Stimulated activated naive CD8-positive, alpha-beta T cell treated with anti-CD3 and anti-CD28 coated beads, Interleukin-15, amount 100 ng/mL, for 72 hours (primary cell): ENCODE results near the gene CATSPERE.
"Not testable (repeated sequence)": the region's sequence is repeated elsewhere in the genome, so short reads cannot be mapped to it uniquely, and the experiment has no call there.

Experiments used
- ATAC-seq: fragments of 150-1000 bp; cut with Tn5 transposase; 2 replicates; pipeline ENCODE4 v1.10.0; 2021; ENCODE audit warnings: mild to moderate bottlenecking, moderate library complexity
- DNase-seq, 2 donors: peaks; one replicate each; pipeline ENCODE4 v3.0.0; 2021 to 2022
- H3K27ac Mint-ChIP-seq, 2 donors: one replicate each; pipeline ENCODE4 v1.8.0; 2022; ENCODE audit warnings: mild to moderate bottlenecking in 2 of 2, mixed read lengths in 2 of 2, moderate library complexity in 2 of 2
- H3K27me3 Mint-ChIP-seq: one replicate; pipeline ENCODE4 v1.8.0; 2022; ENCODE audit warnings: mixed read lengths
- H3K4me1 Mint-ChIP-seq: one replicate; pipeline ENCODE4 v1.8.0; 2022; ENCODE audit warnings: mild to moderate bottlenecking, mixed read lengths
- H3K4me3 Mint-ChIP-seq, 2 donors: one replicate each; pipeline ENCODE4 v1.8.0; 2022; ENCODE audit warnings: mild to moderate bottlenecking in 2 of 2, mixed read lengths in 2 of 2, moderate library complexity in 1 of 2
- H3K9me3 Mint-ChIP-seq, 2 donors: one replicate each; pipeline ENCODE4 v1.8.0; 2022; ENCODE audit warnings: mixed read lengths in 2 of 2

CATSPERE gene

DNA sequence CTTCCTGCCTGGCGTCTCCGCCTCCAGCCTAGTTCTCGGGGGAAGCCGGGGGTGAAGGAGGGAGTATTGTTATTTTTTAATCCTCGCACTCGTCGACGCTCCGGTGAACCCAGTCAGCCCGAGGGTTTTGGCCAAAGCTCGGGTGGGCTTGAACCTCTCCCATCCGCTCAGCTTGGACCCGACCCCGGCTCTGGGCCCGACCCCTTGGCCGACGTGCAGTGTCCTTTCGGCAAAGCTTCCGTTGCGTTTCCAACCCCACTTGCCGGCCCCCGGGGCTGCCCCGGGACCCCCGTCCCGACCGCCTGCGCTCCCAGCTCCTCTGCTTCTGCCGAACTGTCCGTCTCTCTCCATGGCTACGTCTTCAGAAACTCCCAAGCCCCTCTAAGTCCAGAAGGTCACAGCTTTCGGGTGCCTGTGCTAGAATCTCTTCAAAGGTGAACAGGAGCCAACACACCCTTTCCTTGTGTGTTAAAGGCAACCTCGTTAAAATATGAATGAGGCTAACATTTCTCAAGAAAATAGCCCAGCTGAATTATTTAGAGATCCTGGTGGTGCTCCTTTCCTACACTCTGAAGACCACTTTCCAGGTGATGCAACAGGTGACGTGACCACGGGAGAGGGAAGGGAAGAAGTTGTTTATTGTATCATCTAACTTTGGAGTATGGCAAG is 192.5 kb downstream of the CATSPERE start:
- DNase-seq (peak in 1 of 2 donors; percentile 29), ATAC-seq (no peak)
- peaks cover 29% of the 10 kb centered on the region for H3K4me1 Mint-ChIP-seq
- H3K4me3 Mint-ChIP-seq, result no peak overlapping the region
- peak overlapping the region in 1 of 2 donors; percentile 16 for H3K27ac Mint-ChIP-seq
- H3K9me3 Mint-ChIP-seq, result peaks cover 0 to 6% of the 10 kb centered on the region in 2 donors
- no peaks in the 10 kb centered on the region for H3K27me3 Mint-ChIP-seq

DNA sequence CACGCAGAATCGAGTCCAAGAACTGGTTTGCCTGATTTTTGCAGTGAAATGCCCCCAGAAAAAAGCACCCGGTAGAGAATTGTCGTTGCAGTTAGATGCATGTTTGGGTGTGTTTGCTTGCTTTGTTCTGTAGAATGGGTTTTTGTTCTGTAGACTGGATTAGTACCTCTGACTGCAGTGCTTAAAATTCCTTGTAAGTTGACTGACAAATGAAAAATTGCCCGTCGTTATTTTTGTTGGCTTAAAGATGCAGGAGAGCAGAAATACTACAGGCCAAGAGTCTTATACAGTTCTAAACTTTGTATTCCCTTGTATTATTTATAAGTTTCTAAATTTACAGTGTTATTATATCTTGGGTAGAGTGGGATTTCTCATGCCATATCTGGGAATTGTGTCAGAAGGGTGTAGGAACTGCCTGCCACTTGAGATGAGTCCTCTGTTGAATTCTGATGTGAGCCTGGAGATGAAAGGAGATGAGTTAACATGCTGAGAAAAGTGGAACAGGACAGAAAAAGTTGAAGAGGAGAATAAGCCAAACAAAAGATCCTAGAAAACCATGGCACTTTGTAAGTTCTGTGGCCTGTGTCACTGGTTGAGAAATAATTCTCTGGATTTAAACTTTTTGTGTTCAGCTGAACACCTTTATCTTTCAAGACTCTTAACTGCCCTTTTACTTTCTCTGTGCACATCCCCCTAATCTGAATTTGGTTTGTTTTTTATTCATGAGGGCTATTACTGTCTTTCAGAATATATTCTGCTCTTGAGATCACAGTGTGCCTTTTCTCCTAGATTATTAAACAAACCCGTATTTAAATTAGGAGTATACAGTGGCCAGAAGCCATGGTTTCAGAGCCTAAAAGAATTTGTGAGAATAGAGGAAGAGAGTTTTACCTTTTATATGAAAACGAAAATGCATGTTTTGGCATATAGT is 193.3 kb downstream of the CATSPERE start:
- H3K27me3 Mint-ChIP-seq, result no peaks in the 10 kb centered on the region
- H3K4me3 Mint-ChIP-seq, result no peak overlapping the region
- DNase-seq (no peak), ATAC-seq (no peak)
- peaks cover 30% of the 10 kb centered on the region for H3K4me1 Mint-ChIP-seq
- peaks cover 0 to 6% of the 10 kb centered on the region in 2 donors for H3K9me3 Mint-ChIP-seq
- H3K27ac Mint-ChIP-seq, result no peak overlapping the region

DNA sequence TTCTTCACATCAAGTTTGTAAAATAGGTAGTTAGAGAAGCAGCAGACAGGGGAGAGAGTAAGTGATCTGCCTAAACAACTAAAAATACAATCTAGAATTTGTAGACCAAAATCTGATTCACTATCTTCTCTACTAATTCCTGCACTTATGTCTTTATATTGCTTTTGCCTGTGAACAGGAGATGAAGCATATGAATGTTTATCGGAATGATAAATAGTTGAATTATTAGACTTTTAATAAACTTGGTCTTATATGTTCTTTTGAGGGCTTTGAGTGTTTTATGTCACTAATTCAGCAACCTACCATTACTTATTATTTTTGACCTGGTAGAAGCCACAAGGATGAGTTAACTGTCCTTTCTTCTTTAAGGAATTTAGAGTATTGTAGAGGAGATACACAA is 194.1 kb downstream of the CATSPERE start:
- Mint-ChIP-seq H3K4me1 (peaks cover 30% of the 10 kb centered on the region), H3K4me3 (no peak overlapping the region), H3K27me3 (no peaks in the 10 kb centered on the region), H3K27ac (no peak overlapping the region), H3K9me3 (peaks cover 0 to 6% of the 10 kb centered on the region in 2 donors)
- no peak for DNase-seq
- no peak for ATAC-seq

GRCh38 chr1:244657421-244657820 is 196.3 kb downstream of the CATSPERE start:
- Mint-ChIP-seq H3K4me3 (no peak overlapping the region), H3K4me1 (peaks cover 24% of the 10 kb centered on the region), H3K27ac (peak overlapping the region in 1 of 2 donors; percentile 44), H3K9me3 (no peaks in the 10 kb centered on the region), H3K27me3 (no peaks in the 10 kb centered on the region)
- ATAC-seq, result no peak
- no peak for DNase-seq

DNA sequence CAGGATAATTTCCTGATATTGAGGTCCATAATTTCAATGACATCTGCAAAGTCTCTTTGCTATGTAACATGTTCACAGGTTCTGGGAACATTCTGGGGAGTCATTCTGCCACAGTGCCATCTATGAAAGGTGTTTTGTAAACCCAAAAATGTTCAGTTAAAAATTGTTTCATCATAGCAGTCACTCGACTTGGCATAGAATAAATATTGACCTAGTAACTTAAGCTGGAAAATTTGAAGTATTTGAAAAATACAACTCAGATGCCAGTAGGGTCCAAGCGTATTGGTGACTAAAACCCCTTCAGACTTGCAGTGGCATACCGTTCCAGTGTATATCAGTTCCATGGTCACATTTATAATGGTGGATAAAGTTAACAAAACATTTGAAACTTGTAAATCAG is 198.6 kb downstream of the CATSPERE start:
- H3K27ac Mint-ChIP-seq, result no peak overlapping the region
- ATAC-seq, result no peak
- no peak for DNase-seq
- H3K4me3 Mint-ChIP-seq, result no peak overlapping the region
- H3K9me3 Mint-ChIP-seq, result no peaks in the 10 kb centered on the region
- no peaks in the 10 kb centered on the region for H3K27me3 Mint-ChIP-seq
- peaks cover 37% of the 10 kb centered on the region for H3K4me1 Mint-ChIP-seq

DNA sequence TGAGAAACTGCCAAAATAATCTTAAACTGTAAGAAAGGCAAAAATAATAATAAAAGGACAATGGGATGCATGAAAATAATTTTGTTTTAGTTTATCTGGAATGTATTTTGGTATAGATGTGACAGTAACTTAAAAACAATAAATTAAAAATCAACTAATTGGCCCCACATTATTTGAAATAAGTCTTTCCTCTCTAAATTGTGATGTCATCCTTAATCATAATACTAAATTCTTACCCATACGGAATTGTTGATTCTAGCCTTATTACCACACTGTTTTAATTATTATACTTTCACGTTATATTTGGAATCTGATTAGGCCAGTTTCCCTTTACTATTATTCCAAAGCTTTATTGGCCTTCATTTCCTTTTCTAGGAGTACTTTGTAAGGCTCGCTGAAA is 199.5 kb downstream of the CATSPERE start:
- Mint-ChIP-seq H3K27me3 (no peaks in the 10 kb centered on the region), H3K4me3 (no peak overlapping the region), H3K4me1 (peaks cover 37% of the 10 kb centered on the region), H3K27ac (no peak overlapping the region), H3K9me3 (no peaks in the 10 kb centered on the region)
- no peak for ATAC-seq
- DNase-seq, result no peak

DNA sequence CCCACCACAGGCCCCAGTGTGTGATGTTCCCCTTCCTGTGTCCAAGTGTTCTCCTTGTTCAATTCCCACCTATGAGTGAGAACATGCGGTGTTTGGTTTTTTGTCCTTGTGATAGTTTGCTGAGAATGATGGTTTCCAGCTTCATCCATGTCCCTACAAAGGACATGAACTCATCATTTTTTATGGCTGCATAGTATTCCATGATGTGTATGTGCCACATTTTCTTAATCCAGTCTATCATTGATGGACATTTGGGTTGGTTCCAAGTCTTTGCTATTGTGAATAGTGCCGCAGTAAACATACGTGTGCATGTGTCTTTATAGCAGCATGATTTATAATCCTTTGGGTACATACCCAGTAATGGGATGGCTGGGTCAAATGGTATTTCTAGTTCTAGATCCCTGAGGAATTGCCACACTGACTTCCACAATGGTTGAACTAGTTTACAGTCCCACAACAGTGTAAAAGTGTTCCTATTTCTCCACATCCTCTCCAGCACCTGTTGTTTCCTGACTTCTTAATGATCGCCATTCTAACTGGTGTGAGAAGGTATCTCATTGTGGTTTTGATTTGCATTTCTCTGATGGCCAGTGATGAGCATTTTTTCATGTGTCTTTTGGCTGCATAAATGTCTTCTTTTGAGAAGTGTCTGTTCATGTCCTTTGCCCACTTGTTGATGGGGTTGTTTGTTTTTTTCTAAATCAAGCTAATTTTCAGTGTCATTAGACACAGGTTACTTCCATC is 200.7 kb downstream of the CATSPERE start:
- not testable (repeated sequence) for H3K27ac Mint-ChIP-seq

GRCh38 chr1:244662599-244662998 is 201.5 kb downstream of the CATSPERE start:
- no peak overlapping the region for H3K4me3 Mint-ChIP-seq
- H3K27me3 Mint-ChIP-seq, result no peaks in the 10 kb centered on the region
- no peak overlapping the region for H3K27ac Mint-ChIP-seq
- H3K4me1 Mint-ChIP-seq, result peaks cover 28% of the 10 kb centered on the region
- ATAC-seq (no peak), DNase-seq (no peak)
- no peaks in the 10 kb centered on the region for H3K9me3 Mint-ChIP-seq

More for the DNA sequence above, 200.7 kb downstream of the CATSPERE start:
- not testable (repeated sequence) for ATAC-seq, H3K4me3 Mint-ChIP-seq, H3K27me3 Mint-ChIP-seq, H3K9me3 Mint-ChIP-seq, DNase-seq
- H3K4me1 Mint-ChIP-seq, result peaks cover 37% of the 10 kb centered on the region

- no peaks in the 10 kb centered on the region for H3K27me3 Mint-ChIP-seq
- H3K4me3 Mint-ChIP-seq, result no peak overlapping the region
- no peak for DNase-seq
- H3K4me1 Mint-ChIP-seq, result peaks cover 18% of the 10 kb centered on the region
- H3K27ac Mint-ChIP-seq, result no peak overlapping the region
- no peak for ATAC-seq
- no peaks in the 10 kb centered on the region for H3K9me3 Mint-ChIP-seq
Measured at GRCh38 chr1:244664353-244664752, 203.3 kb downstream of the CATSPERE start.

DNA sequence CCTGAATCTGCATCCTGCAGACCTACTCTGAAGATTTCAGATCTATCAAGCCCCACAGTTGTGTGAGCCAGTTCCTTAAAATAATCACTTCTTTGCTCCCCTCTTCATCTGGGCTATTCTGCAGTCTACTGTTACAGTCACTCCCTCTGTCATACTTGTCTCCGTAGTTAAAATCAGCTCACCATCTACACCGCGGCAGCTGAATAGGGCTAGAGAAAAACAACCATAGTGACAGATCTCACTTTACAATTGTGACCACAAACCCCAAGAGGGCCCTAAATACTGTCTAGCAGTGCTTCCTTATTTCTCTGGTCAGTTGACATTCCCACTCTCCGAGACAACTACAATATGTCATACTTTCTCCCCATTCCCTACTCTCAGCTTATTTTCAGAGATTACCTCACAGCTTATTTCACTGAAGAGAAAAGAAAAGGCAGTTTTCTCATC is 204.7 kb downstream of the CATSPERE start:
- Mint-ChIP-seq H3K4me3 (no peak overlapping the region), H3K4me1 (peaks cover 18% of the 10 kb centered on the region), H3K27ac (no peak overlapping the region), H3K27me3 (no peaks in the 10 kb centered on the region), H3K9me3 (no peaks in the 10 kb centered on the region)
- ATAC-seq (no peak), DNase-seq (no peak)

- not testable (repeated sequence) for H3K27me3 Mint-ChIP-seq, ATAC-seq, H3K4me3 Mint-ChIP-seq, H3K27ac Mint-ChIP-seq, DNase-seq, H3K9me3 Mint-ChIP-seq
- peaks cover 18% of the 10 kb centered on the region for H3K4me1 Mint-ChIP-seq
Measured at GRCh38 chr1:244666672-244667418, 205.8 kb downstream of the CATSPERE start.

GRCh38 chr1:244667797-244668196 is 206.7 kb downstream of the CATSPERE start:
- Mint-ChIP-seq H3K27ac (no peak overlapping the region), H3K4me3 (no peak overlapping the region), H3K4me1 (peaks cover 11% of the 10 kb centered on the region), H3K27me3 (no peaks in the 10 kb centered on the region), H3K9me3 (no peaks in the 10 kb centered on the region)
- DNase-seq (no peak), ATAC-seq (no peak)

GRCh38 chr1:244672946-244673682 is 212.0 kb downstream of the CATSPERE start:
- Mint-ChIP-seq H3K27ac (no peak overlapping the region), H3K4me1 (peaks cover 15% of the 10 kb centered on the region), H3K27me3 (no peaks in the 10 kb centered on the region), H3K4me3 (no peak overlapping the region), H3K9me3 (no peaks in the 10 kb centered on the region)
- DNase-seq (no peak), ATAC-seq (no peak)

DNA sequence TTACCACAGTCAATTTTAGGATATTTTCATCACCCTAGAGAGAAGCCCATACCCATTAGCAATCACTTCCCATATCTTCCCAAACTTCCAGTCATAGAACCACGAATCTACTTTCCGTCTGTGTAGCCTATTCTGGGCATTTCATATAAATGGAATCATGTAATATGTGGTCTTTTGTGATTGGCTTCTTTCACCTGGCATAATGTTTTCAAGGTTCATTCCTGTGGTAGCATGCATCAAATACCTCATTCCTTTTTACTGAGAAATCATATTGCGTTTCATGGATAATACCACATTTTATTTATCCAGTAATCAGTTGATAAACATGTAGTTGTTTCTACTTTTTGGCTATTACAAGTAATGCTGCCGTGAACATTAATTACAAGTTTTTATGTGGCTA is 213.4 kb downstream of the CATSPERE start:
- Mint-ChIP-seq H3K27me3 (no peaks in the 10 kb centered on the region), H3K27ac (no peak overlapping the region)

More for the DNA sequence above, 213.4 kb downstream of the CATSPERE start:
- Mint-ChIP-seq H3K4me1 (peaks cover 15% of the 10 kb centered on the region), H3K4me3 (no peak overlapping the region), H3K9me3 (no peaks in the 10 kb centered on the region)
- ATAC-seq, result no peak
- no peak for DNase-seq
